Ramos (cell line): ENCODE measurements around the gene ECE2.
"Not testable (repeated sequence)": the region's sequence is repeated elsewhere in the genome, so short reads cannot be mapped to it uniquely, and the experiment has no call there.

ENCODE experiments used
- in situ Hi-C: fragments of 300-500 bp; cut with MboI; formaldehyde crosslinking; loops from one replicate; pipeline ENCODE4 v1.14.3; 2022; ENCODE audit warnings: low sequenced_read_pairs; ENCODE audit not compliant: unreplicated experiment

Gene ECE2

GRCh38 chr3:184261854-184262763 is 13.7 kb upstream of the ECE2 start:
- in situ Hi-C loops, result no loop called here

- in situ Hi-C loops, result no loop called here
Observed at GRCh38 chr3:184262764-184263179, 13.1 kb upstream of the ECE2 start.

GRCh38 chr3:184267249-184267648 is 8.6 kb upstream of the ECE2 start:
- in situ Hi-C loops, result not testable (repeated sequence)

GRCh38 chr3:184272269-184272668 is 3.6 kb upstream of the ECE2 start:
- in situ Hi-C loops, result no loop called here

- in situ Hi-C loops, result loop anchor here (25.0 kb wide), 1 partner anchor 838 kb away; the partner anchor contains the start of gene MCF2L2
Observed at GRCh38 chr3:184275381-184275701, 481 bp upstream of the ECE2 start.

- in situ Hi-C loops, result loop anchor here (25.0 kb wide), 1 partner anchor 840 kb away; the partner anchor contains the start of gene MCF2L2
Observed at GRCh38 chr3:184277366-184277765, 1.5 kb downstream of the ECE2 start.

- in situ Hi-C loops, result loop anchor here (5.0 to 25.0 kb wide), 3 partner anchors 56 to 846 kb away; partner anchors contain the start of genes MCF2L2 and VWA5B2
Observed at GRCh38 chr3:184282941-184283340, 7.1 kb downstream of the ECE2 start.

- in situ Hi-C loops, result loop anchor here (5.0 to 25.0 kb wide), 3 partner anchors 56 to 846 kb away; partner anchors contain the start of genes MCF2L2 and VWA5B2
Observed at GRCh38 chr3:184283681-184284080, 7.9 kb downstream of the ECE2 start.

- in situ Hi-C loops, result loop anchor here (5.0 to 25.0 kb wide), 3 partner anchors 57 to 847 kb away; partner anchors contain the start of genes MCF2L2 and VWA5B2
Observed at GRCh38 chr3:184284696-184285095, 8.9 kb downstream of the ECE2 start.

- in situ Hi-C loops, result loop anchor here (25.0 kb wide), 1 partner anchor 852 kb away; the partner anchor contains the start of gene MCF2L2
Observed at GRCh38 chr3:184289426-184289938, 13.7 kb downstream of the ECE2 start.

- in situ Hi-C loops, result loop anchor here (25.0 kb wide), 1 partner anchor 853 kb away; the partner anchor contains the start of gene MCF2L2
Observed at GRCh38 chr3:184290331-184290730, 14.5 kb downstream of the ECE2 start.

GRCh38 chr3:184291044-184291737 is 15.4 kb downstream of the ECE2 start:
- in situ Hi-C loops, result loop anchor here (25.0 kb wide), 1 partner anchor 854 kb away; the partner anchor contains the start of gene MCF2L2

GRCh38 chr3:184291738-184292445 is 16.1 kb downstream of the ECE2 start:
- in situ Hi-C loops, result loop anchor here (25.0 kb wide), 1 partner anchor 855 kb away; the partner anchor contains the start of gene MCF2L2

GRCh38 chr3:184295771-184296170 is 19.9 kb downstream of the ECE2 start:
- in situ Hi-C loops, result loop anchor here (25.0 kb wide), 1 partner anchor 858 kb away; the partner anchor contains the start of gene MCF2L2

- in situ Hi-C loops, result loop anchor here (25.0 kb wide), 1 partner anchor 859 kb away; the partner anchor contains the start of gene MCF2L2
Observed at GRCh38 chr3:184296616-184297015, 20.8 kb downstream of the ECE2 start.

- in situ Hi-C loops, result loop anchor here (25.0 kb wide), 1 partner anchor 862 kb away; the partner anchor contains the start of gene MCF2L2
Observed at GRCh38 chr3:184298759-184299487, 23.1 kb downstream of the ECE2 start, which contains the start of gene PSMD2. PSMD2 (plus strand) TSS chr3:184299241; CDS start chr3:184299267, 26 bp downstream.

- in situ Hi-C loops, result loop anchor here (25.0 kb wide), 1 partner anchor 862 kb away; the partner anchor contains the start of gene MCF2L2
Observed at GRCh38 chr3:184299488-184300377, 23.9 kb downstream of the ECE2 start.

GRCh38 chr3:184300378-184300720 is 24.5 kb downstream of the ECE2 start:
- in situ Hi-C loops, result no loop called here
